SK-N-SH (cell line): ENCODE results near the gene ZBTB4. TPM values are rescaled to one million over a fixed set of nuclear protein-coding genes. Genes with fewer than 3 reads are reported as not detected.
A peak's percentile ranks its signal among the peaks of the same experiment; 100 is the strongest.

Experiments
- CTCF ChIA-PET: fragments of 300-600, 350-600 bp; formaldehyde crosslinking; extraction: SDS; loops from one replicate; lab custom pipeline; 2021; lab: Yijun Ruan, JAX
- POLR2A ChIA-PET: fragments of 350-600 bp; sonication (Branson Sonifier 250); formaldehyde crosslinking; extraction: SDS; loops from one replicate; lab custom pipeline; 2020; ENCODE audit warnings: antibody characterized with exemption, inconsistent platforms; lab: Yijun Ruan, JAX
- DNase-seq: peaks from one replicate; pipeline ENCODE4 v3.0.0; 2012
- H2AFZ ChIP-seq: fragments of 200-600 bp; sonication (generic); 2 replicates; pipeline ENCODE4 v1.8.1; 2016; ENCODE audit warnings: antibody characterized with exemption, mild to moderate bottlenecking, low read depth
- H3F3A ChIP-seq: fragments of 200-600 bp; sonication (generic); replicated peaks from 2 replicates; pipeline ENCODE3; 2016; ENCODE audit warnings: antibody characterized with exemption, mild to moderate bottlenecking; ENCODE audit not compliant: insufficient read depth
- H3K27ac ChIP-seq, 2 experiments: fragments of 200-500 bp in 1 of 2; fragments of 200-600 bp in 1 of 2; sonication (Bioruptor generic) in 1 of 2; sonication (generic), shearing (Covaris generic) in 1 of 2; 2 replicates each; pipeline versions ENCODE4 v1.5.1 to v1.6.1; 2014 to 2016; ENCODE audit warnings: low read depth in 2 of 2, inconsistent platforms in 1 of 2, low read length in 1 of 2, mild to moderate bottlenecking in 1 of 2, mixed read lengths in 1 of 2
- H3K27me3 ChIP-seq: fragments of 200-600 bp; sonication (generic), shearing (Covaris generic); 2 replicates; pipeline ENCODE4 v1.6.1; 2016; ENCODE audit warnings: mixed run types; ENCODE audit not compliant: insufficient read depth
- H3K36me3 ChIP-seq, 2 experiments: fragments of 200-500 bp in 1 of 2; fragments of 200-600 bp in 1 of 2; sonication (Bioruptor generic) in 1 of 2; sonication (generic) in 1 of 2; replicated peaks in 1 of 2; 2 replicates each; pipeline versions ENCODE3 to v1.5.1; 2014 to 2016; ENCODE audit warnings: low read length in 1 of 2, mild to moderate bottlenecking in 1 of 2; ENCODE audit not compliant: insufficient read depth in 2 of 2, control insufficient read depth in 1 of 2
- H3K4me1 ChIP-seq, 2 experiments: fragments of 200-500 bp in 1 of 2; fragments of 200-600 bp in 1 of 2; sonication (Bioruptor generic) in 1 of 2; sonication (generic), shearing (Covaris generic) in 1 of 2; 2 replicates each; pipeline versions ENCODE4 v1.5.1 to v1.6.1; 2014 to 2016; ENCODE audit warnings: low read depth in 1 of 2, low read length in 1 of 2, mixed run types in 1 of 2; ENCODE audit not compliant: insufficient read depth in 2 of 2, control insufficient read depth in 1 of 2
- H3K4me2 ChIP-seq: fragments of 200-600 bp; sonication (generic), shearing (Covaris generic); 2 replicates; pipeline ENCODE4 v1.6.1; 2017; ENCODE audit warnings: mixed run types
- H3K4me3 ChIP-seq, 2 experiments: fragments of 200-500 bp in 1 of 2; fragments of 200-600 bp in 1 of 2; sonication (Bioruptor generic) in 1 of 2; sonication (generic), shearing (Covaris generic) in 1 of 2; 2 replicates each; pipeline versions ENCODE4 v1.5.1 to v1.8.1; 2014 to 2016; ENCODE audit warnings: low read depth in 2 of 2, inconsistent platforms in 1 of 2, low read length in 1 of 2, mild to moderate bottlenecking in 1 of 2, mixed read lengths in 1 of 2, moderate library complexity in 1 of 2
- H3K79me2 ChIP-seq: fragments of 200-600 bp; sonication (generic); 2 replicates; pipeline ENCODE4 v1.8.1; 2017; ENCODE audit warnings: mild to moderate bottlenecking; ENCODE audit not compliant: insufficient read depth
- H3K9ac ChIP-seq: fragments of 200-600 bp; sonication (generic); 2 replicates; pipeline ENCODE4 v1.6.1; 2017; ENCODE audit warnings: mixed run types
- H3K9me2 ChIP-seq: fragments of 200-600 bp; sonication (generic); 2 replicates; pipeline ENCODE4 v1.6.1; 2017; ENCODE audit warnings: mixed run types
- H3K9me3 ChIP-seq: fragments of 200-600 bp; sonication (generic); 2 replicates; pipeline ENCODE4 v1.6.1; 2017; ENCODE audit warnings: mixed run types, mild to moderate bottlenecking, moderate library complexity
- H4K20me1 ChIP-seq: fragments of 200-600 bp; sonication (generic); 2 replicates; pipeline ENCODE4 v1.6.1; 2017; ENCODE audit warnings: mild to moderate bottlenecking, mixed run types; ENCODE audit not compliant: insufficient read depth
- EP300 ChIP-seq, 2 experiments: IDR thresholded peaks; 2 replicates each; pipeline versions ENCODE4 v1.4.0 to v1.6.1; 2012; ENCODE audit warnings: borderline replicate concordance in 1 of 2, low read depth in 1 of 2, low read length in 1 of 2
- FOSL2 ChIP-seq: IDR thresholded peaks from 2 replicates; pipeline ENCODE4 v1.4.0; 2012; ENCODE audit warnings: low read depth, mild to moderate bottlenecking, moderate library complexity, borderline replicate concordance
- FOXJ3 ChIP-seq: sonication (generic); formaldehyde crosslinking; IDR thresholded peaks from 2 replicates; pipeline ENCODE4 v1.5.1; 2020; ENCODE audit warnings: mild to moderate bottlenecking, missing genetic modification reagents
- MAX ChIP-seq: IDR thresholded peaks from 2 replicates; pipeline ENCODE4 v1.4.0; 2012; ENCODE audit warnings: low read depth
- MXI1 ChIP-seq: IDR thresholded peaks from 2 replicates; pipeline ENCODE4 v1.6.1; 2012; ENCODE audit warnings: mild to moderate bottlenecking, low read depth, low read length, improper control_type of control experiment
- NRF1 ChIP-seq: IDR thresholded peaks from 2 replicates; pipeline ENCODE4 v1.6.1; 2012; ENCODE audit warnings: low read depth, mild to moderate bottlenecking, low read length
- PBX3 ChIP-seq: IDR thresholded peaks from 2 replicates; pipeline ENCODE4; 2012
- REST ChIP-seq: IDR thresholded peaks from 2 replicates; pipeline ENCODE4 v1.6.1; 2012; ENCODE audit warnings: mild to moderate bottlenecking, low read depth, low read length, moderate library complexity
- RFX5 ChIP-seq: IDR thresholded peaks from 2 replicates; pipeline ENCODE4 v1.6.1; 2012; ENCODE audit warnings: mild to moderate bottlenecking, improper control_type of control experiment, low read length
- SIN3A ChIP-seq: IDR thresholded peaks from 2 replicates; pipeline ENCODE4 v1.6.1; 2012; ENCODE audit warnings: low read depth, mild to moderate bottlenecking, low read length, moderate library complexity, borderline replicate concordance
- TCF12 ChIP-seq: IDR thresholded peaks from 2 replicates; pipeline ENCODE4 v1.4.0; 2012
- YY1 ChIP-seq: IDR thresholded peaks from 2 replicates; pipeline ENCODE4 v1.4.0; 2012; ENCODE audit warnings: low read depth, mild to moderate bottlenecking
- WGBS: methylation state at CpG from one replicate; pipeline ENCODE4 v1.1.6; 2017; ENCODE audit warnings: low lambda C conversion rate; 5-methylcytosine and 5-hydroxymethylcytosine counted together
- polyA plus RNA-seq, 3 experiments: library from polyadenylated mRNA; depleted of rRNA; stranded (reverse); fragments of >200 nt; gene quantifications; 2 replicates each; pipeline ENCODE4 v1.2.3, GENCODE V29; 2012
- TF ChIP-seq, protein P1 (sequence below): fragments of 150-350 bp; IDR thresholded peaks from 2 replicates; pipeline ENCODE4 v1.6.1; 2017; ENCODE audit warnings: antibody characterized with exemption, low read length, low read depth, borderline replicate concordance

The ZBTB4 gene
- 11.4 and 12.8 TPM in 2 replicates for polyA plus RNA-seq (2012; rRNA removed)
- polyA plus RNA-seq (2012; cell fraction: cytosol; rRNA removed): 9.2 and 12.2 TPM in 2 replicates
- 22.1 and 27.1 TPM in 2 replicates for polyA plus RNA-seq (2012; cell fraction: nucleus; rRNA removed)

DNA sequence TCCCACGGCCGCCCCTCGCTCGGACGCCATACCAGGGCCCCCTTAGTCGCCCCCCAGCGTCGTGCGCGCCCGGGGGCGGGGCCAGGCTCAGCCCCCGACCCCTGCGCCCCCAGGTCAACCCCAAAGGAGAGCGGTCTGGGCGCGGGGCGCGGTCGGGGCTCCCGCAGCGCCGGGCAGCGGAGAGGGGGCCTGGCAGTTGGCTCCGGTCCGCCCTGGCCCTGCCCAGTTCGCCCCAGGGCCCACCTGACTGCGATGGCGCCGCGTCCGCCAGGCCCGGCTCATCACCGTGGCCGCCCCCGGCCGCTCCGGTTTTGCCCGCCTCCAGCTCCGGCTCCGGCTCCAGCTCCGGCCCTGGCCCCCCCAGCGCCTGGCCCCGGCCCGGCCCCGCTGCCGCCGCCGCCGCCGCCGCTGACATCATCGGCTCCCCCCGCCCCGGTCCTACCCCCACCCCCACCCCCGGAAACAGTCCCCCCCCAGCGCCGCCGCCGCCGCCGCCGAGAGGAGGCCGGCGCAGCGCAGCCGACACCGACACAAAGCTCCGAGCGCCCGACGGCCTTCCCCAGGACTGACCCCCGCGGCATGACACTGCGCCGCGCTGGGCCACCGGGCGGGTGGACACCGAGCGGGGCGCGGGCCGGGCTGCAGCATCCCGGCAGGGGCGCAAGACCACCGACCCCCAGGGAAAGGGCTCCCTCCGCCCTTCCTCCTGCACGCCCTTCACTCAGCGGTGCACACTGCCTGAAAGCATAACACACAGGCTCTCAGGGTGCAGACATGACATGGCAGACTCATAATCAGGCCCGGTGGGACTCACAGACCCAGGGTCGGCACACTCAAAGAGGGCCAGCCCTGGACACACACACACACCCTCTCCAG, at the start of gene ZBTB4:
Gene ZBTB4, minus strand, starts transcription at position 419 of the 876 bp plus-strand sequence. CDS start 12,830 bp downstream, outside the sequence.
- POLR2A ChIA-PET: interaction anchor here (0.5 to 2.1 kb wide), 10 partner anchors 15 to 208 kb away, joined by 3 to 9 read pairs (median 3); partner anchors contain the start of genes CHRNB1, FGF11, MPDU1 and TMEM256
- H4K20me1 ChIP-seq: peaks cover 39% of the 10 kb centered on the region
- peak within 1 kb of the TSS; percentile 95 for H3K4me2 ChIP-seq
- peak within 1 kb of the TSS; percentile 97 for H3K9ac ChIP-seq
- WGBS: 3% methylated on average over 32 of the region's 92 CpGs
- peaks cover 82% of the 10 kb centered on the region for H3K79me2 ChIP-seq
- H3K27ac ChIP-seq: peak within 1 kb of the TSS; percentile 81 to 90
- DNase-seq: peak; percentile 92
- H3K4me1 ChIP-seq: peaks cover 26 to 32% of the 10 kb centered on the region in 2 experiments; a peak in 2 of 4 replicates
- no peaks in the 10 kb centered on the region for H3K36me3 ChIP-seq
- H3K9me3 ChIP-seq: no peaks in the 10 kb centered on the region
- no peaks in the 10 kb centered on the region for H3K9me2 ChIP-seq
- H3F3A ChIP-seq: peaks cover 22% of the 10 kb centered on the region
- no peaks in the 10 kb centered on the region for H3K27me3 ChIP-seq
- TF ChIP-seq YY1: 0 out of 2 replicates have a peak, but pooled peaks have one; percentile 6
- TF ChIP-seq FOSL2: no peak
- TF ChIP-seq EP300 (IDR thresholded peaks at IDR 0.05; ENCODE audit: borderline replicate concordance in 1 of 2, low read depth in 1 of 2, low read length in 1 of 2): peak in 1 of 2 experiments; percentile 36; a peak in 1 of 4 replicates
- TF ChIP-seq SIN3A: 0 out of 2 replicates have a peak, but pooled peaks have one; percentile 14
- TF ChIP-seq RFX5: no peak
- TF ChIP-seq, protein P1, sequence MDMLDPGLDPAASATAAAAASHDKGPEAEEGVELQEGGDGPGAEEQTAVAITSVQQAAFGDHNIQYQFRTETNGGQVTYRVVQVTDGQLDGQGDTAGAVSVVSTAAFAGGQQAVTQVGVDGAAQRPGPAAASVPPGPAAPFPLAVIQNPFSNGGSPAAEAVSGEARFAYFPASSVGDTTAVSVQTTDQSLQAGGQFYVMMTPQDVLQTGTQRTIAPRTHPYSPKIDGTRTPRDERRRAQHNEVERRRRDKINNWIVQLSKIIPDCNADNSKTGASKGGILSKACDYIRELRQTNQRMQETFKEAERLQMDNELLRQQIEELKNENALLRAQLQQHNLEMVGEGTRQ: no peak
- TF ChIP-seq MAX: 0 out of 2 replicates have a peak, but pooled peaks have one; percentile 3
- TF ChIP-seq TCF12: no peak
- TF ChIP-seq REST: 0 out of 2 replicates have a peak, but pooled peaks have one; percentile 7
- 0 out of 2 replicates have a peak, but pooled peaks have one; percentile 21 for TF ChIP-seq NRF1
- no peak; the same call in 1 of the 2 replicates for TF ChIP-seq PBX3
- TF ChIP-seq MXI1: peak; percentile 58; the same call in 1 of the 2 replicates
- TF ChIP-seq FOXJ3 (CRISPR knock-in tag): no peak
- peak within 1 kb of the TSS; percentile 74 for H2AFZ ChIP-seq
- peak within 1 kb of the TSS; percentile 72 to 77 for H3K4me3 ChIP-seq
- CTCF ChIA-PET: interaction anchor here (0.8 to 2.1 kb wide), 6 partner anchors 15 to 81 kb away, joined by 3 to 11 read pairs (median 6); no protein-coding TSS in a partner anchor
